Renal cortical epithelial cell (primary cell): ENCODE measurements around the gene CRBN. TPM values are rescaled to one million over a fixed set of nuclear protein-coding genes. Genes with fewer than 3 reads are reported as not detected.

Source experiments
- DNase-seq: peaks from one replicate; pipeline ENCODE4 v3.0.0-alpha.2; 2011; ENCODE audit warnings: low read depth
- total RNA-seq: library from RNA; depleted of rRNA; stranded (reverse); fragments of >200 nt; gene quantifications from 2 replicates; pipeline ENCODE4 v1.2.3, GENCODE V29; 2014

The CRBN gene
- total RNA-seq = 78.3 and 147 TPM in 2 replicates

DNA sequence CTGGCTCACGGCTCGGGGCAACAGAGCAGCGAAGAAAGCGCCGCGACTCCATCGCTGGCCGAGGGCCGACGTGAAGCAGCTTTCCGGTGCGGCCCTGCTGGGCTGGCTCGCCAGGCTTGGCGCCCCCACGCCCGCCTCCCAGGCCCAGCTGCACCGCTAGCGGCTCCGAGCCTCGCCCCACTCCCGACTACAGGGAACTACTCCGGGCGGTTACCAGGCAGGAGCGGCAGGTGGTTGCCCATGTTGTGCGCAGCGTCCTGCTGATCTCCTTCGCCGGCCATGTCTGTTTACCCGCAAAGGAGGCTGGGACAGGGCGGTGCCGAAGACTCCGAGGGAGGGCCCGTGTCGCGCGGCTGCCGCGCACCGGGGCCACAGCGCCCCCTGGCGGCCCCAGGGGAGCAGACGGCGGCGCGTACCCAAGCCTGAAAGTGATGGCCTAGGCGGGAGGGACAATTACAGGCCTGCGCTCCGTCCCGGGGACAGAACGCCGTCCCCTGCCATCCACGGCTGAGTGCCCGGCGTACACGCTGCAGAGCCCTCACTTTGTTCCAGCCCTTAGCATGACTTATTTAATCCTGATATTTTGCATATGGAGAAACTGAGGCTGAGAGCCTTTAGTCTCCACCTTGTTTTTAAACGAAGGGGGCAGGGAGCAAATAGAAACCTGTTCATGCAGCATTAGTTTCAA lies at the start of gene CRBN:
TSS of gene CRBN (minus strand) at position 285 of the 688 bp plus-strand sequence. CDS start at position 281, 4 bp downstream.
- peak; percentile 59 for DNase-seq

DNA sequence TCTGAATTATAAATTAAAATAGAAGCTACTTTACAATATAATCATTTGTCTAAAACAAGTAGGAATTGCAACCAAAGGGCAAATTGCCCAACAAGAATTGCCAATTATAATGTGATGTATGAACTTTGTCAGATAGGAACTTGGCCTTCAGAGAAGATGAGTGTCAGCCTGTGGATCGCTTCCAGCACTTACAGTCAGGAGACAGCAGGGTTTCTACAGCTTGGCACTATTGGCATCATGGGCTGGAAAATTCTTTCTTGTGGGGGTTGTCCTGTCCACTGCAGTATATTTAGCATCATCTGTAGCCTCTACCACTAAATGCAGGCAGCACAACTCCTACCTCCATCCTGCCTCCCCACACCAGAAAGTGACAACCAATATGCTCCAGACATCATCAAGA lies 48.1 kb upstream of the CRBN start:
- DNase-seq = no peak

DNA sequence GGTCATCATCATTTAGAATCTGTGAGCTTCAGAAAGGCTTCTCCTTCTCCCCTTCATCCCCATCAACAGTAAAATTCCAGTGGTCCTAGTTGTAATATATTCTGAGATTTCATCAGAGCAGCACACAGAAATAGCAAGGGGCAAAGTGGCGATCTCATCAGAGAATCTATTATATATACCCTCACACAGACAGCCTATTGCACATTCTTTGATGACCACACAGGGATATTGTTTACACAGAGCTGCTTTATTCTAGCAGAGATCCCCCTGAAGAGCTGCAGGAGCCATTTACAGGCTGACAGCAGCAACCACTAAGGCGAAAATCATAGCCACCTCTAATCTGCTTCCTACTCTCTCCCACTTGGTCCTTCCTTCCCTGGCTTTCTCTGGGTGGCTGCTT lies 42.0 kb upstream of the CRBN start:
- no peak for DNase-seq

DNA sequence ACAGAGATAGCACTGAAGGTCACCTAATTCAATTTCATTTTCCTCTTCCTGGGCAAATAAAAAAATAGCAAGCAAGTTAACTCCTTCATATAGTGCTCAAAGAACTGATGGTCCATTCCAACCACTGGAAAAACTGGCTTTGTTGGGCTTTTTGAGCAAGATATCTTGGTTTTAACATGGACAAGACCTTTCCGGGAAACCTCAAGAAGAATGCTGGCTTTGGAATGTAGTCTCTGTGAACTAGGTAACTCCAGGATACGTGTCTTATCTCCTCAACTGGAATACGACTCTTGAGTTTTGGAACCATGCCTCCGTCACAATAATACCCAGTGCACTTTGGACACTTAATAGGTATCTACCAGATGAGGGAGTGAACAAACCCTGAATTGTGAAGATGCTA lies 36.9 kb upstream of the CRBN start:
- no peak for DNase-seq

DNA sequence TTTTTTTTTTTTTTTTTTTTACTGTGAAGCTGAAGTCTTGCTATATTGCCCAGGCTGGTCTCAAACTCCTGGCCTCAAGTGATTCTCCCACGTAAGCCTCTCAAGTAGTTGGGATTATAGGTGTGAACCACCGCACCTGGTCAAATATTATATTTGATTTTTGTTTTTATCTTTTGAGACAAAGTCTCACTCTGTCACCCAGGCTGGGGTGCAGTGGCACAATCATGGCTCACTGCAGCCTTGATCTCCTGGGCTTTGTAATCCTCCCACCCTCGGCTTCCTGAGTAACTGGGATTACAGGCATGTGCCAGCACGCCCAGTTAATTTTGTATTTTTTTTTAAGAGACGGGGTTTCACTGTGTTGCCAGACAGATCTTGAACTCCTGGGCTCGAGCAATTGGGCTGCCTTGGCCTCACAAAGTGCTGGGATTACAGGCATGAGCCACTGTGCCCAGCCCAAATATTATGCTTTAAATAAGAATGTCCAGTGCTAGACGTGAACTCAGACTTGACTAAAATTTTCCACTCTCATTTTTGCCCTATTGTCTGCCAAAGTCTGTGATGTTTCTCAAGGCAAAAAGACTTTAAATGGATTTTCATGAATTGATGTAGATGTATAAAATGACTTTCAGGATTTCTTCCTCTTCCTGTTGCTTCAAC lies 33.4 kb upstream of the CRBN start:
- DNase-seq = no peak

DNA sequence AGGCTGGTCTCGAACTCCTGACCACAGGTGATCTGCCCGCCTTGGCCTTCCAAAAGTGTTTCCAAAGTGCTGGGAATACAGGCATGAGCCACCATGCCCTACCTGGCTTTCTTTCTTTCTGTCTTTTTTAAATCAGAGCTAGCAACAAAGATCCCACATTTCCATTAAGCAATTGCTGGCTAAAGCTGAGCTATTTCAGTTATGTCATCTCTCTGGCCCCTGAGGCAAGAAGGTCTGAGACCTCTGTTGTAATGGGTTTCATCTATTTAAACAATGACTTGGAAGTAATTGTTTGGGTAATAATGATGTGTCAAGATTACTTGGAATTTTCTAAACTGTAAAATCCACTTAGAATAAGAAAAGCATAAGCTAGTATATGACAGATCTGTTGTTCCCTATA lies 30.2 kb upstream of the CRBN start:
- DNase-seq = no peak

DNA sequence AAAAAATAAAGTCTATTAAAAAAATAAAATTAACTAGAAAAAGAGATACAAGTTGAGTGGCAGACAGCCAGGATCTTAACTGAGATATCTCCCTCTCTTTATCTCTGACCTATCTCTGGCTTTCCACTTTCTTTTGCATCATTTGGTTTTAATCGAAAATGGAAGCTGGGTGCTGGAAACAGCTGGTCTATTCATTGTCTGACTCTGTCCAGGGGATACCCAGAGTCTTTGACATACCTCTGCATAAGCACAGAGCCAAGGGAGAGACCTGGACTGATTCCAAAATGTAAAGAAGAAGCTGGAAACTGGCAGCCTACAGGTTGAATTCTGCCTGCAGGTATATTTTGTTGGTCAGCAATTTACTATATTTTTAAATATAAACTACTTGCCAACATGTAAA lies 29.6 kb upstream of the CRBN start:
- DNase-seq = no peak

DNA sequence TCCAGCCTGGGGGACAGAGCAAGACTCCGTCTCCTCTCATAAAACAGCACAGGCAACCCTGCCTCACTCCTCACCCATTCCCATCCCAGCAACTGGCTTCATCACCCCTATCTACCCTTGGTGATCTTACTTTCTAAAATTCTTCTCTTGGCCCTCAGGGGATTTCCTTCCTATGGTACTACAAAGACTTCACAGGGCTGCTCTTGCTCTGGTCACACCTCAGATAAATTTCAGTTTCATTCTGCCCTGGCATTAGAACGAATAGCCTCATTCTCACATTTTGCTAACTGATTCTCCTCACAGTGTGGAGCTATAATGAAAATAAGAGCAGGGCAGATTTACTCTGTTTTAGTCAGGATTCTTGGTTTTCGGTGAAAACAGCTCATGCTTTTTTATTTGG lies 22.1 kb upstream of the CRBN start:
- no peak for DNase-seq

DNA sequence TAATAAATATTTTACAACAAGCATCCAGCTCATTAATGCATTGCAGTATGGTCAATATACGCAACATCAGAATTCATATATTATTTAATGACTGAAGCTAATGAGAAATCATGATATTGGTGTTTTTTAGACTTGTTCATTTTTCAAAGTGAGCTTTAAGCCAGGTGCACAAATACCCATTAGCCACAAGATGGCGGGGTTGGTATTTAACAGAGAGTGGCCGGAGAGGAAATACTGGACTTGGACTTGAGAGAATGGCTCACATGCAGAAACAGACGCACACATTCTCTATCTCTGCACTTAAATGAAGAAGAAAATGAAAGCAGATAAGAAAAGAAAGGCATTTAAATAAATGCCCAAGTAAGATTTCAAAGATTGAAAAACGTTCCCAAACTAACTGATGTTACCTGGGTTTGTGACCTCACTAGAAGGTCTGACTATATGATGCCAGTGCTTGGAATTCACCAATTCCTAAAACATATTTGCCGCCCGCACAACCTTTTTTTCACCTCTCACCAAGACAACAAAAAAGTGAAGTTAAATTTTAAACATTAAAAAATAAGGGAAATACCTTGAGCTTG lies 21.2 kb upstream of the CRBN start:
- DNase-seq = peak; percentile 64

DNA sequence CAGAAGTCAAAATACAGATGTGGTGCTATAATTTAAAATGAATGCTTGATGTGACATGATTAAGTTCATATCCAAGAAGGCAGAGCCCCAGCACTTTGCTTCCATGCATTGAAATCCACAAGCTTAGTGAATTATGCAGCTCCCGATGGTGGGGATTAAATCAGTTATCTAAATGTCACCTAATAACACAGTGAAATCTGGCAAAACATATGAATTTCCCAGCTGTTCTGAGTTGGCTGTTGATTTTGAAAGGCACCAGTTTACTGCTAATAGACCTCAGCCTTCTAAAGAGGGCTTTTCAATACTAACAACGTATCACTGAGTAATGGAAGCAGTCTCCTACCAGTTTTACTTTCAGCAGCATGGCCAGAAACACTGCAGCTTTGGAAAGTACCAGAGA lies 19.8 kb upstream of the CRBN start:
- no peak for DNase-seq

DNA sequence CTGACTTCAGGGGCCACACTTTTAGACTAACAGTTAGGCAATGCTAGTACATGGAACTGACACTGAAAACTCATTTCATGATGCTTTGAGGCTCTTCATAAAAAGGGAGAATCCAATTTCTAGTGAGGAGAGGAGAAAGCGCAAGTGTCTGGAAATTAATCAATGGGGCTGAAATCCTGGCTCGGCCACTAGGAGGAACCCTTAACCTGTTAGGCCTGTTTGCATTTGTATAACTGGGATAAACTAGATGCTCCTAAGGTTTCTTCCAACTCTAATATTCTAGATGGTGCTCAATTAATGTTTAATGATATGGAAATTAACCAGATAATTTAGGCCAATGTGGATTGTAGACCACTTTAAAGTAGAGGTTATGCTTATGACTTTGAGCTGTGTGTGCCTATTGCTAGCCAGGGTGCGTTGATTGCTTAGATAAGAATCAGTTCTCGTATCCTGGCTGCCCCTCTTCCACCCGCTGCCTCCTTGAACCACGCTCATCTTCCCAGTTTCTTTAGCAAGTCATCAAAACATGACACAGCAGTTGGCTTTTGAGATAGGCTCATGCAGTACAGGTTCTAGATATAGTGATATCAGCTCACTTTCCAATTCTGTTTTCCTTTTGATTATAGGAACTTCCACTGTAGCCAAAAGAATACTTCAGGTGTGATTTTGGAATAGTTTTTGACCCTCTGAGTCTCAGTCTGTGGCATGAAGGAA lies 16.8 kb upstream of the CRBN start:
- DNase-seq = peak; percentile 9

DNA sequence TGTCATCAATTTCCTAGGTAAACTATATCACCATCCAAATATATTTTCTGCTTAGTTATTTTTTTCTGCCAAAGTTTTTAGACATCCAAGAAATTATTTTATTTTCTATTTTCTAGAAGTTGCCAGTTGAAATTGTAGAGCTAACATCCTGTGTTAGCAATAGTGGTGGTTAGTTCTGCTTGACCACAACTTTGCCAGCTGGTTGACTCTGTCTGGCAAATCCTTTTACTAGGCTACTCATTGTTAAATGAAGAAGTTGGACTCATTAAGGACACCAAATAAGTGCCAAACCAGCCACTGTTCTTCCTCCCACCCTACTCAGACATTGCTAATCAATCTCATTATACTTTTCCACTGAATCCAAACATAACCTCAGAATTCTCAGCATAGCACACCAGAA lies 15.4 kb upstream of the CRBN start:
- DNase-seq = no peak

DNA sequence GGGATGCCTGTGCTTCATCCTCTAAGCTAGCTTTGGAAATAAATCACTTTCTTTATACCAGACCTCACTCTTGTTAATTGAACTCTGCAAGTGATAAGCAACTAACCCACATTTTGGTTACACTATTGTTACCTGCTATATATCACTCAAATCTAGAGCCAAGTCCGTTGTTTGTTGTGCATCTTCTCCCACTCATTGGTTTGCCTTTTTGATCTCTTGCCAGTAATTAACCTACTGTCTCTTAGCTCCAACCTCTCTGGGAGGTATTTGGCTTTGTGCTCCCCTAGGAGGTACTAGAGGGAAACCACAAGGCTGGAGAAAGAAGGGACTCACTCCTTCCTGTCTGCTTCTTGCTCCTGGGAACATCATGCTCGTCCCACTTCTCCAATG lies 12.8 kb upstream of the CRBN start:
- DNase-seq = no peak

DNA sequence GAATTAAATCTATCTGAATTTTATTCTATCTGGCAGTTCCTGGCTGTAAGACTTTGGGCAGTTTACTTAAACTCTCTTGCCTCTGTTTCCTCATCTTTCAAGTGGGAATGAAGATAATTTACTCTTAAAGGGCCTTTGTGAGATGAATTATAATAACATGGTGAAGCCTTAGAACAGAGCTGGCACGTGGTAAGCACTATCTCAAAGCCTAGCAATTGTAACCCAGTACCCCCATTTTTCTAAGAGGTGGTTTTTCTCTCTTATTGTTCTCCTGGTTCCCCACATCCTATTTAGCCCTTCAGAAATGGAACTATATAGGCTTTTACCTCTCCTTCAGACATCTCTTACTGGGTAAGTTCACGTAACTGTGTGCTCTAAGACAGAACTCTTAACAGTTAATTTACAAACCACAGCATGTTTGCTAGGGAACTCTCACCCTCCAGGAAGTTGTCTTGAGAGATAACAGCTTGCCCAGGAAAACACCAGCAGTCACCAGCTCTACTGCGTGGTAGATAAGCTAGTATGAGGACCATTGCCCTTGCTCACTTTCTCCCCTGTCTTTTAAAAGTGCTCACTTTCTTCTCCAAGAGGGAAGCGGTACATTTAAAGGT lies 12.3 kb upstream of the CRBN start:
- DNase-seq = no peak

DNA sequence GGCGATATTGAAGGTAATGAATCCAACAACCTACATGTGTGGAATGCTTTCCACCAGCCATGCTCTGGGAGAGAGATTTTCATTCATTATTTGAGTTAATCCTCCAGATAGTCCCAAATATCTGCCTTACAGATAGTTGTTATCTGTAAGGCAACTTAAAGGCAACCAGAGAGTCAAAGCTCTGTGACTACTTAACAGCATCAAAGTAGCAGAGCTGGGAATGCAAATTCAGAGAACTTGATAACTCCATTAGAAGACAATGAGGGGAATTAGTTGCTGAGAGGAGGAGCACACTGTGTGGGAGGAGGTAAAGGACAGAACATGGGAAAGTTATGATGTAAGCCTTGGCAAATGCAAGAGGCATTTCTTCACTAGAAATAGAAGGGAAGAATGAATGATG lies 10.5 kb upstream of the CRBN start:
- no peak for DNase-seq

DNA sequence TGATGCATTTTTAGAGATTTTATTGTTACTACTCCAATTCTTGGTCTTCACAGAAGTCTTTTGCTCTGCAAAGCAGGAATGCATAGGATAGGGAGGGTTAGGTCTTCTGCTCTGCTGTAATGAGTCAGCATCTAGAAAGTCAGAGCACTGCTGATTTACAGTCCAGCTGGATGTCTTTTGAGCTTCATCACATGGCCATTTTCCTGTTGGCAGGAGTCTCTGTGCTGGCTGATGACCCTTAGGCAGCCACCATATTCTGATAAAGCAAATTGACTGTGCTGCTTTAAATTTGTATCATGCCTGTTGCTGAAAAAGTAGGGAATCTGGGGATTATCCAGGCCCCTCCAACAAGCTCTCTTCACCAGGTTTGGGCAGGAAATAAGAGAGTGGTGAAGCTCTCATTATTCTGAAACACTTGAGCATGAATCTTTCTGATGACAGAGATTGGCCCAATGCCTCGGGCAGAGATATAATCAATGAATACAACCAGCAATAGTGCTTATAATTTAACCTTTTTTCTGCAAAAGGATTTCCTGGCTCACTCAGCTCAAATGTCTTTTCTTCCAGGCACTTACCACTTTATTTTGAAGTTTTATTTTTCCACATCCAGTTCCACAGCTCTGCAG lies 9.7 kb upstream of the CRBN start:
- DNase-seq = no peak

DNA sequence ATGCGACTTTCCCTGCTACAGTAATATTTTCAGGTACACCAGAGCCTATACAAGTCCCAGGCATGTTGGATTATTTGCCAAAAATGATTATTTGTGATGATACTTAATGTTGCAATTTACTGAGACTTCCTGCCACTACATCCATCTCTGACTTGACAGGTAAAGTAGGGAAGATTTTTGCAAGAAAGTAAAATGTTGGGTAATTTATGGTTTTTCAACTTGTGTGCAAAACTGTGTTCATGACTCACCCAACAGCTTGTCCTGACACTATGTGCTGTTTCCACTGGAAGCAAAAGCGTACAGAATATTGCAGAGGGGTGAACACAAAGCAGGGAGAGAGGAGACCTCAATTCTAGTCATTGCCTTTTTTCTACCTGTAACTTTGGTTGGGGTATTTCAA lies 5.4 kb upstream of the CRBN start:
- no peak for DNase-seq

DNA sequence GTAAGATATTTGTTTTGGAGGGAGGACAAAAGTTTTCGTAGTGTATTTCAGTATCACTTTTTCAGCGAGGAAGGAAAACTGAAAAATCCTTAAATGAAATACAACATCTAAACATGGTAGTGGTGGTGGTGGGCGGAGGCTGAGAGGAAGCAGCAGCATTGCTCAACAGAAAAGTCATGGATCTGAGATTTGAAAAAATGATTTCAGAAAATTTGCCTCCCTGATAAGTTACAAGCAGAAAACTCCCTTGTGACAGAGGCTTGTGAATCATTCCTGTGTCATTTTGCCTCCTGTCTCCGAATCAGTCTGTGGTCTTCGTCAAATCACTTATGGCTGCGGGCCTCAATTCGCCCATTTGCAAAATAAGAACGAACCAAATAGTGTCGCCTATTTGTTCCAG lies 965 bp upstream of the CRBN start:
- no peak for DNase-seq

DNA sequence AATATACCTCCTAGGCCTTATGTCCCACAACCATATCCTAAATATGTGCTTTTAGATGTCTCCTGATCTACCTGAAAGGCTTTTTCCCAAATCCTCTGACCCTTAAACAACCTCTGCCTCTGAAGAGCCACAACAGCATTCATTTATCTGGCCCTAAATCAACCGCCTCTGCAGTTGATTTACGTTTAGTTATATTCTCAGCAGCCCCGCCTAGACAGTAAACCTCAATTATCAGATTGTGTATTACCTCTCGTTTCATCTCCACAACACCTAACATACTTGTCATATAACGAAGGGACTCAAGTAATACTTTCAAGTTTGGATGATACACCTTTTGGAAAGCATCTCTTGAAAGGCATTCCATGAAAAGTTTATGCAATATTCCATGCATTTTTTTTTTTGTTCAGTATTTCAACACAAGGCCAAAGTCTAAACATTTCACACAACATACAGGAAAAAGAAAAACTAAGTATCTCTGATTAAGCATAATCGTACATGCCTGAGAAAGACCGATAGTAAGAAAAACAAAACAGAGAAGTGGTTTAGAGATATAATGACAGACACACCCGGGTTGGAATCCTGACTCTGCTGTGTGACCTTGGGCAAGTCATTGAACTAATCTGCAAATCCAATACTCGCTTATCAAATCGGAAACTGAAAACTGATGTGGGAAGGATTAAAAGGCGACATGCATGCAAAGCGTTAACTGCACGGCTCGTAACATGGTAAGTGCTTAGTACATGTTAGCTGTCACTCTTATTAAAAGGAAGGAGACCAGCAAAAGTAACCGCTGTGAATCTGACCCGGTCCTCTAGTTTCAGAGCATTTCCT lies 778 bp downstream of the CRBN start:
- no peak for DNase-seq

DNA sequence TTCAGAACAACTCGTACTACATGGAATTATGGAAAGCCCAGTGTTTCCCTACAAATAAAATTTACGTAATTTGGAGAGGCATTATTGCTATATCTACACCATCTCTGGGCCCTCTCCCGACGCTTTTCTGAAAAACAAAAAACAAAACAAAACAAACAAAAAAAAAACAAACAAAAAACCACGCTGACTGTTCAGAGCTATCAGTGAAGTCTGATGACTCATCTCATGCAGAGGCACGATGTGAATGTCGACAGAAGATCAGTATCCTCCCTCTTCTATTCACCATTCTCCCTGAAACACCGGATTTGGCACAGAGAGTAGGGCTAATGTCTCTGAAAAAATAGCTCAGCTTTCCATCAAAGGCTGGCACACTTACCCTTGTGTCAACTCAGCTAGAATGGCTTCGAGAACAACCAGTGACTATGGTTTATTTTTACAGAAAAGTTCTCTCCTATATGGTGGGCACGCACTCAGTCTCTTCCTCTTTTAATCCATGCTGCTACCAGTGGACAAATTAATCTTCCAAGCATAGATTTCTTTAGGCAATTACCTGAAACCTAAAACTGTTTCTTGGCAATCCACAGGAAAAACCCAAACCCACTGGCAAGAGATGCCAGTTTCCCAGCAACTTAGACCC lies 1.5 kb downstream of the CRBN start:
- DNase-seq = peak; percentile 26

DNA sequence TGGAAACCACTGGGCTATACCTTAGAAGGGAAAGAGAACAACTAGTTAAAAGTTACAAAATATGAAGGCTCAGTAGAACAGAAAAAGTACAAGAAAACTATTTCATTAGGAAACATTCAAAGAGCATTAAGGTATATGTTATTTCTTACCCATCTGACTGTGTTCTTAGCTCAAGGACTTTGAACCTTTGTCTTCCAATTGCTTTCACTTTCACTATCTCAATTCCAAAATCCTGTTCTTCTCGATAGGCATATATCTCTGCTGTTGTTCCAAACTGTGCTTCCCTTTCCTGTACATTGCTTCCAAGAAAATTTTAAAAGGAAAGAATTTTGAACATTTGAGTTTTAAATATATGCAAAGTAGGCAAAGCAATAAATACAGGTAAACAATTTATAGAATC lies 6.9 kb downstream of the CRBN start:
- no peak for DNase-seq
